Hippocampal formation (tissue), 2 donors: Measurements from ENCODE around the gene MYO1D.

Experiments
- DNase-seq, 2 donors: peaks; one replicate each; lab custom pipeline; 2025; lab: John Stamatoyannopoulos, UW

Gene MYO1D

GRCh38 chr17:32622540-32622939, 254.4 kb downstream of the MYO1D start:
- DNase-seq = no peak

- no peak for DNase-seq
These were observed 255.2 kb downstream of the MYO1D start for GRCh38 chr17:32621612-32622312.

GRCh38 chr17:32615326-32615725, 261.6 kb downstream of the MYO1D start:
- no peak for DNase-seq

- no peak for DNase-seq
These were observed 266.0 kb downstream of the MYO1D start for GRCh38 chr17:32610943-32611342.

- no peak for DNase-seq
These were observed 266.9 kb downstream of the MYO1D start for GRCh38 chr17:32609884-32610650.

GRCh38 chr17:32609085-32609484, 267.8 kb downstream of the MYO1D start:
- DNase-seq = no peak

- no peak for DNase-seq
These were observed 268.7 kb downstream of the MYO1D start for GRCh38 chr17:32608267-32608666.

- DNase-seq = no peak
These were observed 272.0 kb downstream of the MYO1D start for GRCh38 chr17:32604966-32605365.

GRCh38 chr17:32602396-32602795, 274.5 kb downstream of the MYO1D start:
- no peak for DNase-seq

- no peak for DNase-seq
These were observed 275.1 kb downstream of the MYO1D start for GRCh38 chr17:32601866-32602265.

GRCh38 chr17:32596628-32597027, 280.3 kb downstream of the MYO1D start:
- no peak for DNase-seq

GRCh38 chr17:32596206-32596605, 280.7 kb downstream of the MYO1D start:
- no peak for DNase-seq

GRCh38 chr17:32593003-32593402, 283.9 kb downstream of the MYO1D start:
- DNase-seq = no peak

GRCh38 chr17:32591405-32591804, 285.5 kb downstream of the MYO1D start:
- no peak for DNase-seq

- no peak for DNase-seq
These were observed 285.9 kb downstream of the MYO1D start for GRCh38 chr17:32590974-32591373.

GRCh38 chr17:32588982-32589381, 287.9 kb downstream of the MYO1D start:
- DNase-seq = no peak

- DNase-seq = no peak
These were observed 288.8 kb downstream of the MYO1D start for GRCh38 chr17:32588135-32588534.

- DNase-seq = no peak
These were observed 290.3 kb downstream of the MYO1D start for GRCh38 chr17:32586666-32587065.

- no peak for DNase-seq
These were observed 292.1 kb downstream of the MYO1D start for GRCh38 chr17:32584792-32585191.

GRCh38 chr17:32583053-32583452, 293.9 kb downstream of the MYO1D start:
- DNase-seq = no peak

GRCh38 chr17:32575852-32576251, 301.1 kb downstream of the MYO1D start:
- DNase-seq = no peak

- DNase-seq = no peak
These were observed 306.9 kb downstream of the MYO1D start for GRCh38 chr17:32570081-32570396.

- DNase-seq = no peak
These were observed 307.5 kb downstream of the MYO1D start for GRCh38 chr17:32569171-32570080.
